Stomach (tissue), 4 donors: ENCODE measurements around the gene PRKN.

ENCODE experiments used
- CTCF ChIP-seq, 7 experiments: fragments of 450-650 bp in 4 of 7; fragments of 200-600 bp in 3 of 7; sonication (generic) in 3 of 7; IDR thresholded peaks; one replicate each; pipeline ENCODE4 v1.5.1; 2016 to 2019; ENCODE audit warnings: antibody characterized with exemption in 7 of 7, control low read depth in 2 of 7, mild to moderate bottlenecking in 1 of 7
- POLR2A ChIP-seq, 4 donors: fragments of 450-650 bp; IDR thresholded peaks; one replicate each; pipeline ENCODE4 v1.6.1; 2016; ENCODE audit warnings: antibody characterized with exemption in 4 of 4, control low read depth in 2 of 4, mild to moderate bottlenecking in 1 of 4, moderate library complexity in 1 of 4

- no peak for TF ChIP-seq POLR2A (IDR thresholded peaks at IDR 0.05)
- no peak for TF ChIP-seq CTCF (IDR thresholded peaks at IDR 0.05)
Measured at GRCh38 chr6:162074641-162075275, 652.8 kb downstream of the PRKN start.
